IMR-90 (cell line): ENCODE results near the gene NPB. TPM values are rescaled to one million over a fixed set of nuclear protein-coding genes. Genes with fewer than 3 reads are reported as not detected.
A peak's percentile ranks its signal among the peaks of the same experiment; 100 is the strongest.

Experiments used
- ATAC-seq: fragments of 200-7000 bp; cut with Tn5 transposase; 2 replicates; pipeline ENCODE4 v1.9.1; 2020; ENCODE audit warnings: low read depth, mild to moderate bottlenecking, moderate library complexity
- BruUV-seq: library from RNA; stranded (reverse); fragments of 400-500 nt; replicated peaks from 2 replicates; lab custom pipeline; 2021; lab: Mats Ljungman, UMichigan
- CTCF ChIA-PET: fragments of 300-600 bp; formaldehyde crosslinking; extraction: SDS; loops from one replicate; lab custom pipeline; 2021; ENCODE audit warnings: antibody characterized with exemption; lab: Yijun Ruan, JAX
- POLR2A ChIA-PET: fragments of 300-600 bp; sonication (Branson Sonifier 250); formaldehyde crosslinking; loops from one replicate; lab custom pipeline; 2022; ENCODE audit warnings: antibody characterized with exemption; ENCODE audit not compliant: unreplicated experiment; lab: Charles Lee
- DNase-seq: peaks from one replicate; pipeline ENCODE4 v3.0.0; 2013
- H2AFZ ChIP-seq: replicated peaks from 2 replicates; pipeline ENCODE3; 2013; ENCODE audit warnings: low read length, mild to moderate bottlenecking; ENCODE audit not compliant: poor library complexity
- H2AK5ac ChIP-seq: 2 replicates; pipeline ENCODE4 v1.6.1; 2013; ENCODE audit warnings: low read depth, low read length, inconsistent platforms
- H2AK9ac ChIP-seq: replicated peaks from 2 replicates; pipeline ENCODE3; 2013; ENCODE audit warnings: mild to moderate bottlenecking, low read depth, low read length, moderate library complexity; ENCODE audit not compliant: poor library complexity
- H2BK120ac ChIP-seq: 2 replicates; pipeline ENCODE4 v1.6.1; 2013; ENCODE audit warnings: low read depth, low read length, inconsistent platforms
- H2BK15ac ChIP-seq: 3 replicates; pipeline ENCODE4 v1.6.1; 2013; ENCODE audit warnings: low read depth, low read length, inconsistent platforms
- H2BK20ac ChIP-seq: 2 replicates; pipeline ENCODE4 v1.6.1; 2013; ENCODE audit warnings: low read depth, mild to moderate bottlenecking, inconsistent platforms, low read length, moderate library complexity
- H2BK5ac ChIP-seq: 2 replicates; pipeline ENCODE4 v1.6.1; 2013; ENCODE audit warnings: mild to moderate bottlenecking, low read depth, low read length, inconsistent platforms; ENCODE audit not compliant: poor library complexity, severe bottlenecking
- H3K14ac ChIP-seq: replicated peaks from 2 replicates; pipeline ENCODE4 v1.6.1; 2013; ENCODE audit warnings: low read depth, low read length, inconsistent platforms
- H3K18ac ChIP-seq: 2 replicates; pipeline ENCODE4 v1.6.1; 2013; ENCODE audit warnings: low read depth, low read length, control low read depth
- H3K23ac ChIP-seq: 2 replicates; pipeline ENCODE4 v1.6.1; 2013; ENCODE audit warnings: low read depth, low read length, inconsistent platforms
- H3K27ac ChIP-seq: 2 replicates; pipeline ENCODE4 v1.5.1; 2013; ENCODE audit warnings: mild to moderate bottlenecking, control low read depth, low read length; ENCODE audit not compliant: insufficient read depth
- H3K27me3 ChIP-seq: 2 replicates; pipeline ENCODE4 v1.6.1; 2013; ENCODE audit warnings: low read length; ENCODE audit not compliant: control insufficient read depth, insufficient read depth
- H3K36me3 ChIP-seq: 2 replicates; pipeline ENCODE4 v1.6.1; 2013; ENCODE audit warnings: low read length, mixed read lengths; ENCODE audit not compliant: control insufficient read depth, insufficient read depth
- H3K4ac ChIP-seq: 2 replicates; pipeline ENCODE4 v1.6.1; 2013; ENCODE audit warnings: low read depth, low read length, inconsistent platforms
- H3K4me1 ChIP-seq: 2 replicates; pipeline ENCODE4 v1.6.1; 2013; ENCODE audit warnings: low read length, mixed read lengths; ENCODE audit not compliant: control insufficient read depth, insufficient read depth
- H3K4me2 ChIP-seq: 2 replicates; pipeline ENCODE4 v1.6.1; 2013; ENCODE audit warnings: low read depth, mild to moderate bottlenecking, control low read depth, low read length, moderate library complexity
- H3K4me3 ChIP-seq: 2 replicates; pipeline ENCODE4 v1.5.1; 2013; ENCODE audit warnings: low read depth, mild to moderate bottlenecking, control low read depth, low read length, moderate library complexity; ENCODE audit not compliant: insufficient read depth
- H3K56ac ChIP-seq: 2 replicates; pipeline ENCODE4 v1.6.1; 2013; ENCODE audit warnings: low read length, inconsistent platforms; ENCODE audit not compliant: insufficient read depth; ENCODE audit errors: extremely low read depth
- H3K79me1 ChIP-seq, 2 experiments: 2 replicates each; pipeline ENCODE4 v1.6.1; 2013; ENCODE audit warnings: low read length in 2 of 2, inconsistent platforms in 1 of 2, low read depth in 1 of 2
- H3K9ac ChIP-seq: 2 replicates; pipeline ENCODE4 v1.6.1; 2013; ENCODE audit warnings: low read depth, low read length, control low read depth
- H3K9me1 ChIP-seq: 2 replicates; pipeline ENCODE4 v1.6.1; 2013; ENCODE audit warnings: low read length, inconsistent platforms; ENCODE audit not compliant: insufficient read depth
- H3K9me3 ChIP-seq: 2 replicates; pipeline ENCODE4 v1.6.1; 2013; ENCODE audit warnings: low read length; ENCODE audit not compliant: control insufficient read depth, insufficient read depth
- H4K20me1 ChIP-seq: 2 replicates; pipeline ENCODE4 v1.6.1; 2013; ENCODE audit warnings: low read length, inconsistent platforms; ENCODE audit not compliant: insufficient read depth
- H4K5ac ChIP-seq: 2 replicates; pipeline ENCODE4 v1.6.1; 2013; ENCODE audit warnings: mild to moderate bottlenecking, low read depth, low read length, control low read depth
- H4K8ac ChIP-seq, 2 experiments: 2 replicates each; pipeline ENCODE4 v1.6.1; 2013; ENCODE audit warnings: low read depth in 2 of 2, low read length in 2 of 2, control low read depth in 1 of 2, inconsistent platforms in 1 of 2
- H4K91ac ChIP-seq: 2 replicates; pipeline ENCODE4 v1.6.1; 2013; ENCODE audit warnings: low read depth, low read length, inconsistent platforms; ENCODE audit not compliant: insufficient read depth
- BHLHE40 ChIP-seq: fragments of 150-350 bp; IDR thresholded peaks from 2 replicates; pipeline ENCODE4 v1.6.1; 2016; ENCODE audit warnings: mild to moderate bottlenecking, low read depth, low read length
- CHD1 ChIP-seq: IDR thresholded peaks from 2 replicates; pipeline ENCODE4 v1.6.1; 2012; ENCODE audit warnings: low read depth, low read length, improper control_type of control experiment
- FOS ChIP-seq: fragments of 150-350 bp; IDR thresholded peaks from 2 replicates; pipeline ENCODE4 v1.6.1; 2016; ENCODE audit warnings: low read depth, low read length
- MAFK ChIP-seq: IDR thresholded peaks from 2 replicates; pipeline ENCODE4 v1.6.1; 2012; ENCODE audit warnings: low read depth, low read length, improper control_type of control experiment
- USF2 ChIP-seq: fragments of 150-350 bp; IDR thresholded peaks from 2 replicates; pipeline ENCODE4 v1.6.1; 2017; ENCODE audit warnings: mild to moderate bottlenecking, antibody characterized with exemption, low read length, low read depth
- WGBS, 2 experiments: methylation state at CpG; one replicate each; pipeline versions ENCODE4 v1.1.5 to v1.1.7; 2013; ENCODE audit warnings: missing lambda C conversion rate in 2 of 2; ENCODE audit not compliant: insufficient read length in 1 of 2; ENCODE audit errors: extremely low coverage in 2 of 2; 5-methylcytosine and 5-hydroxymethylcytosine counted together
- dilution Hi-C: fragments of 300-500 bp; cut with HindIII; formaldehyde crosslinking; loops from one replicate; pipeline ENCODE4 v1.14.3; 2018; ENCODE audit warnings: low sequenced_read_pairs; ENCODE audit not compliant: unreplicated experiment
- in situ Hi-C: fragments of 300-500 bp; cut with MboI; formaldehyde crosslinking; loops from 3 replicates; pipeline ENCODE4 v1.14.3; 2019; ENCODE audit warnings: low sequenced_read_pairs, inconsistent platforms, mixed read lengths
- intact Hi-C: fragments of 100-400 bp; cut with micrococcal nuclease; formaldehyde crosslinking; loops from 2 replicates; pipeline ENCODE4 v1.10.0; 2022
- polyA plus RNA-seq, 3 experiments: library from polyadenylated mRNA; depleted of rRNA; stranded (reverse); fragments of >200 nt; gene quantifications; 2 replicates each; pipeline ENCODE4 v1.2.3, GENCODE V29; 2012; ENCODE audit warnings: low replicate concordance in 1 of 3
- total RNA-seq: library from RNA; depleted of rRNA; stranded (reverse); fragments of >200 nt; gene quantifications from 2 replicates; pipeline ENCODE4 v1.2.3, GENCODE V29; 2012

NPB gene
- total and polyA plus RNA-seq, 2 of the 4 experiments (the other 2 are of a cell fraction) = 0.51 TPM; not detected in 1

GRCh38 chr17:81909966-81910839 is 8.2 kb downstream of the NPB start:
- Histone ChIP-seq H4K5ac (no peak overlapping the region), H3K4me3 (peak overlapping the region; percentile 90), H2BK15ac (no peak overlapping the region), H3K4me1 (peaks cover 5% of the 10 kb centered on the region), H2AK5ac (no peak overlapping the region), H3K9ac (peak overlapping the region; percentile 55), H2AFZ (peak overlapping the region; percentile 89), H3K56ac (no peak overlapping the region; the same call in 1 of the 2 replicates), H2BK5ac (no peak overlapping the region), H3K9me3 (no peaks in the 10 kb centered on the region), H2BK120ac (no peak overlapping the region), H3K36me3 (peaks cover 44% of the 10 kb centered on the region), H3K4ac (peak overlapping the region; percentile 11; the same call in 1 of the 2 replicates), H4K8ac (no peak overlapping the region), H4K91ac (no peak overlapping the region), H3K79me1 (peaks cover under 1 to 32% of the 10 kb centered on the region in 2 experiments; a peak in 3 of 4 replicates), H2BK20ac (no peak overlapping the region), H3K14ac (0 out of 2 replicates have a peak overlapping the region, but pooled peaks have one; percentile 33), H3K18ac (no peak overlapping the region), H3K9me1 (0 out of 2 replicates have a peak, but pooled peaks cover 4% of the 10 kb centered on the region), H3K27me3 (no peaks in the 10 kb centered on the region), H3K4me2 (peak overlapping the region; percentile 65), H2AK9ac (peak overlapping the region; percentile 93), H4K20me1 (peaks cover 20% of the 10 kb centered on the region), H3K23ac (peak overlapping the region; percentile 58; the same call in 1 of the 2 replicates), H3K27ac (peak overlapping the region; percentile 4; the same call in 1 of the 2 replicates)
- WGBS, 2 experiments = 54% methylated on average over 12 of the region's 23 CpGs; no CpG with 5 or more reads in 1 of the 2 experiments
- dilution Hi-C loops = no loop called here
- intact Hi-C loops = no loop called here
- ATAC-seq = peak; percentile 1
- ChIA-PET CTCF (no interaction called here), POLR2A (no interaction called here)
- DNase-seq = no peak
- in situ Hi-C loops = no loop called here
- TF ChIP-seq BHLHE40 = peak; percentile 83
- no peak for TF ChIP-seq FOS
- no peak for TF ChIP-seq CHD1
- no peak for TF ChIP-seq USF2
- no peak for TF ChIP-seq MAFK
- no TSS peak for BruUV-seq
